H1 (cell line): ENCODE data around the gene B3GAT1. TPM values are rescaled to one million over a fixed set of nuclear protein-coding genes. Genes with fewer than 3 reads are reported as not detected.

Experiments
- HDAC2 ChIP-seq, 2 experiments: fragments of 300-600 bp in 1 of 2; sonication (generic) in 1 of 2; IDR thresholded peaks; 2 replicates each; pipeline ENCODE4 v1.6.1; 2011 to 2012; ENCODE audit warnings: low read depth in 2 of 2, low read length in 2 of 2, mild to moderate bottlenecking in 2 of 2, moderate library complexity in 2 of 2, borderline replicate concordance in 1 of 2, inconsistent platforms in 1 of 2
- JUN ChIP-seq: IDR thresholded peaks from 2 replicates; pipeline ENCODE4 v1.6.1; 2011; ENCODE audit warnings: low read depth, mild to moderate bottlenecking, improper control_type of control experiment, low read length
- MAFK ChIP-seq: IDR thresholded peaks from 2 replicates; pipeline ENCODE4 v1.6.1; 2012; ENCODE audit warnings: low read depth, mild to moderate bottlenecking, improper control_type of control experiment, low read length
- SAP30 ChIP-seq: fragments of 300-600 bp; sonication (generic); IDR thresholded peaks from 2 replicates; pipeline ENCODE4 v1.7.1; 2012; ENCODE audit warnings: low read length, moderate library complexity, mild to moderate bottlenecking, inconsistent platforms; ENCODE audit not compliant: insufficient read depth, insufficient replicate concordance
- SUZ12 ChIP-seq: fragments of 200-600 bp; sonication (generic); IDR thresholded peaks from 2 replicates; pipeline ENCODE4 v1.6.1; 2012; ENCODE audit warnings: mild to moderate bottlenecking, inconsistent platforms, low read length, moderate library complexity, mixed read lengths
- TAF1 ChIP-seq: IDR thresholded peaks from 2 replicates; pipeline ENCODE4 v1.6.1; 2011; ENCODE audit warnings: mild to moderate bottlenecking, low read depth, low read length
- polyA plus RNA-seq, 7 experiments: library from polyadenylated mRNA; depleted of rRNA in 3 of 7; stranded (reverse) in 5 of 7; unstranded in 2 of 7; fragments of >200 nt in 5 of 7; fragments of 200-250 nt in 2 of 7; gene quantifications; 1 replicate in 5 of 7; 2 replicates in 1 of 7; 4 replicates in 1 of 7; pipeline versions ENCODE4 v1.2.1 to v1.2.3, GENCODE V29; 2011 to 2013; ENCODE audit warnings: missing spikeins in 2 of 7, mixed read lengths in 2 of 7
- total RNA-seq: library from RNA; stranded (reverse); fragmentation: NEBNext Ultra II Directional; extraction: Animal tissue kit (Norgen Biotek cat#: 25700); gene quantifications from 2 replicates; pipeline ENCODE4 v1.2.1, GENCODE V29; 2021

B3GAT1 gene
- total and polyA plus RNA-seq, 2 of the 8 experiments (the other 6 are each of a cell fraction or from before 2014, with no cell fraction given), result 19.7 to 32.4 TPM

GRCh38 chr11:134342572-134343340, 69.3 kb downstream of the B3GAT1 start (continued):
- TF ChIP-seq SAP30 (no peak), HDAC2 (IDR thresholded peaks at IDR 0.05; ENCODE audit: borderline replicate concordance in 1 of 2, low read depth in 2 of 2, low read length in 2 of 2) (no peak), JUN (no peak), TAF1 (no peak), MAFK (no peak), SUZ12 (no peak)
